IMR-90 (cell line): ENCODE data around the gene DNAJC11. TPM values are rescaled to one million over a fixed set of nuclear protein-coding genes. Genes with fewer than 3 reads are reported as not detected.
"Not testable (repeated sequence)": the region's sequence is repeated elsewhere in the genome, so short reads cannot be mapped to it uniquely, and the experiment has no call there.

ENCODE experiments used
- ATAC-seq: fragments of 200-7000 bp; cut with Tn5 transposase; 2 replicates; pipeline ENCODE4 v1.9.1; 2020; ENCODE audit warnings: low read depth, mild to moderate bottlenecking, moderate library complexity
- BruUV-seq: library from RNA; stranded (reverse); fragments of 400-500 nt; replicated peaks from 2 replicates; lab custom pipeline; 2021; lab: Mats Ljungman, UMichigan
- CTCF ChIA-PET: fragments of 300-600 bp; formaldehyde crosslinking; extraction: SDS; loops from one replicate; lab custom pipeline; 2021; ENCODE audit warnings: antibody characterized with exemption; lab: Yijun Ruan, JAX
- POLR2A ChIA-PET: fragments of 300-600 bp; sonication (Branson Sonifier 250); formaldehyde crosslinking; loops from one replicate; lab custom pipeline; 2022; ENCODE audit warnings: antibody characterized with exemption; ENCODE audit not compliant: unreplicated experiment; lab: Charles Lee
- DNase-seq: peaks from one replicate; pipeline ENCODE4 v3.0.0; 2013
- H2AFZ ChIP-seq: replicated peaks from 2 replicates; pipeline ENCODE3; 2013; ENCODE audit warnings: low read length, mild to moderate bottlenecking; ENCODE audit not compliant: poor library complexity
- H2AK5ac ChIP-seq: 2 replicates; pipeline ENCODE4 v1.6.1; 2013; ENCODE audit warnings: low read depth, low read length, inconsistent platforms
- H2AK9ac ChIP-seq: replicated peaks from 2 replicates; pipeline ENCODE3; 2013; ENCODE audit warnings: mild to moderate bottlenecking, low read depth, low read length, moderate library complexity; ENCODE audit not compliant: poor library complexity
- H2BK120ac ChIP-seq: 2 replicates; pipeline ENCODE4 v1.6.1; 2013; ENCODE audit warnings: low read depth, low read length, inconsistent platforms
- H2BK15ac ChIP-seq: 3 replicates; pipeline ENCODE4 v1.6.1; 2013; ENCODE audit warnings: low read depth, low read length, inconsistent platforms
- H2BK20ac ChIP-seq: 2 replicates; pipeline ENCODE4 v1.6.1; 2013; ENCODE audit warnings: low read depth, mild to moderate bottlenecking, inconsistent platforms, low read length, moderate library complexity
- H2BK5ac ChIP-seq: 2 replicates; pipeline ENCODE4 v1.6.1; 2013; ENCODE audit warnings: mild to moderate bottlenecking, low read depth, low read length, inconsistent platforms; ENCODE audit not compliant: poor library complexity, severe bottlenecking
- H3K14ac ChIP-seq: replicated peaks from 2 replicates; pipeline ENCODE4 v1.6.1; 2013; ENCODE audit warnings: low read depth, low read length, inconsistent platforms
- H3K18ac ChIP-seq: 2 replicates; pipeline ENCODE4 v1.6.1; 2013; ENCODE audit warnings: low read depth, low read length, control low read depth
- H3K23ac ChIP-seq: 2 replicates; pipeline ENCODE4 v1.6.1; 2013; ENCODE audit warnings: low read depth, low read length, inconsistent platforms
- H3K27ac ChIP-seq: 2 replicates; pipeline ENCODE4 v1.5.1; 2013; ENCODE audit warnings: mild to moderate bottlenecking, control low read depth, low read length; ENCODE audit not compliant: insufficient read depth
- H3K27me3 ChIP-seq: 2 replicates; pipeline ENCODE4 v1.6.1; 2013; ENCODE audit warnings: low read length; ENCODE audit not compliant: control insufficient read depth, insufficient read depth
- H3K36me3 ChIP-seq: 2 replicates; pipeline ENCODE4 v1.6.1; 2013; ENCODE audit warnings: low read length, mixed read lengths; ENCODE audit not compliant: control insufficient read depth, insufficient read depth
- H3K4ac ChIP-seq: 2 replicates; pipeline ENCODE4 v1.6.1; 2013; ENCODE audit warnings: low read depth, low read length, inconsistent platforms
- H3K4me1 ChIP-seq: 2 replicates; pipeline ENCODE4 v1.6.1; 2013; ENCODE audit warnings: low read length, mixed read lengths; ENCODE audit not compliant: control insufficient read depth, insufficient read depth
- H3K4me2 ChIP-seq: 2 replicates; pipeline ENCODE4 v1.6.1; 2013; ENCODE audit warnings: low read depth, mild to moderate bottlenecking, control low read depth, low read length, moderate library complexity
- H3K4me3 ChIP-seq: 2 replicates; pipeline ENCODE4 v1.5.1; 2013; ENCODE audit warnings: low read depth, mild to moderate bottlenecking, control low read depth, low read length, moderate library complexity; ENCODE audit not compliant: insufficient read depth
- H3K56ac ChIP-seq: 2 replicates; pipeline ENCODE4 v1.6.1; 2013; ENCODE audit warnings: low read length, inconsistent platforms; ENCODE audit not compliant: insufficient read depth; ENCODE audit errors: extremely low read depth
- H3K79me1 ChIP-seq, 2 experiments: 2 replicates each; pipeline ENCODE4 v1.6.1; 2013; ENCODE audit warnings: low read length in 2 of 2, inconsistent platforms in 1 of 2, low read depth in 1 of 2
- H3K9ac ChIP-seq: 2 replicates; pipeline ENCODE4 v1.6.1; 2013; ENCODE audit warnings: low read depth, low read length, control low read depth
- H3K9me1 ChIP-seq: 2 replicates; pipeline ENCODE4 v1.6.1; 2013; ENCODE audit warnings: low read length, inconsistent platforms; ENCODE audit not compliant: insufficient read depth
- H3K9me3 ChIP-seq: 2 replicates; pipeline ENCODE4 v1.6.1; 2013; ENCODE audit warnings: low read length; ENCODE audit not compliant: control insufficient read depth, insufficient read depth
- H4K20me1 ChIP-seq: 2 replicates; pipeline ENCODE4 v1.6.1; 2013; ENCODE audit warnings: low read length, inconsistent platforms; ENCODE audit not compliant: insufficient read depth
- H4K5ac ChIP-seq: 2 replicates; pipeline ENCODE4 v1.6.1; 2013; ENCODE audit warnings: mild to moderate bottlenecking, low read depth, low read length, control low read depth
- H4K8ac ChIP-seq, 2 experiments: 2 replicates each; pipeline ENCODE4 v1.6.1; 2013; ENCODE audit warnings: low read depth in 2 of 2, low read length in 2 of 2, control low read depth in 1 of 2, inconsistent platforms in 1 of 2
- H4K91ac ChIP-seq: 2 replicates; pipeline ENCODE4 v1.6.1; 2013; ENCODE audit warnings: low read depth, low read length, inconsistent platforms; ENCODE audit not compliant: insufficient read depth
- NFE2L2 ChIP-seq: fragments of 150-350 bp; IDR thresholded peaks from 2 replicates; pipeline ENCODE4 v1.6.1; 2016; ENCODE audit warnings: low read depth, mild to moderate bottlenecking, low read length
- WGBS, 2 experiments: methylation state at CpG; one replicate each; pipeline versions ENCODE4 v1.1.5 to v1.1.7; 2013; ENCODE audit warnings: missing lambda C conversion rate in 2 of 2; ENCODE audit not compliant: insufficient read length in 1 of 2; ENCODE audit errors: extremely low coverage in 2 of 2; 5-methylcytosine and 5-hydroxymethylcytosine counted together
- dilution Hi-C: fragments of 300-500 bp; cut with HindIII; formaldehyde crosslinking; loops from one replicate; pipeline ENCODE4 v1.14.3; 2018; ENCODE audit warnings: low sequenced_read_pairs; ENCODE audit not compliant: unreplicated experiment
- in situ Hi-C: fragments of 300-500 bp; cut with MboI; formaldehyde crosslinking; loops from 3 replicates; pipeline ENCODE4 v1.14.3; 2019; ENCODE audit warnings: low sequenced_read_pairs, inconsistent platforms, mixed read lengths
- intact Hi-C: fragments of 100-400 bp; cut with micrococcal nuclease; formaldehyde crosslinking; loops from 2 replicates; pipeline ENCODE4 v1.10.0; 2022
- polyA plus RNA-seq, 3 experiments: library from polyadenylated mRNA; depleted of rRNA; stranded (reverse); fragments of >200 nt; gene quantifications; 2 replicates each; pipeline ENCODE4 v1.2.3, GENCODE V29; 2012; ENCODE audit warnings: low replicate concordance in 1 of 3
- total RNA-seq: library from RNA; depleted of rRNA; stranded (reverse); fragments of >200 nt; gene quantifications from 2 replicates; pipeline ENCODE4 v1.2.3, GENCODE V29; 2012

DNAJC11 gene
- total and polyA plus RNA-seq, 2 of the 4 experiments (the other 2 are of a cell fraction) = 38.7 to 48.5 TPM

DNA sequence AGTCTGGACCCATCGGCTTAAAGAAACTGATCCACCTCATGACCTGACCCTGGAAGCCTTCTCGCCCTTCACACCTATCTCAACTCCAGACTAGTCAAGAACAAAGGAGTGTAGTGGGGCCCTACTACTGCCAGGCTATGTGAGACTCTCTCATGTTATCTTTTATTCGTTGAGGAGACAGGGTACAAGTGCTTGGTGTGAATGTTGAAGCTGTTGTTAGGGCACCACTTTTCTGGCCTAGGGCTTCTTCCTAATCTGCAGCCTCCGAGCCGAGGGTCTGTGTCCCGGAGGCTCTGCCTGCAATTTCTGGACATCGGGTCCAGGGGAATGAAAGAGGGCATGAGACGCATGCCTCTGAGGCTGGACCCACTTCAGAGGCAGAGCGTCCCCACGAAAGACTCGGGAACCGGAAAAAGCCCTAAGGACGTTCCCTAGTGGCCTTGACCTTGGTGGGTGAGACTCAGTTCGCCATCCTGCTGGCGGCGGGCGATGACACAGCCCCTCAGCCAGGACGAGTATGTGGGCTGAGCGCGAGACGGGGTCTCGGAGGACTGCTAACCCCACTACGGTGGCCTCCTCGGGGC, 671 bp downstream of the DNAJC11 start (continued):
- no peak for TF ChIP-seq NFE2L2

DNA sequence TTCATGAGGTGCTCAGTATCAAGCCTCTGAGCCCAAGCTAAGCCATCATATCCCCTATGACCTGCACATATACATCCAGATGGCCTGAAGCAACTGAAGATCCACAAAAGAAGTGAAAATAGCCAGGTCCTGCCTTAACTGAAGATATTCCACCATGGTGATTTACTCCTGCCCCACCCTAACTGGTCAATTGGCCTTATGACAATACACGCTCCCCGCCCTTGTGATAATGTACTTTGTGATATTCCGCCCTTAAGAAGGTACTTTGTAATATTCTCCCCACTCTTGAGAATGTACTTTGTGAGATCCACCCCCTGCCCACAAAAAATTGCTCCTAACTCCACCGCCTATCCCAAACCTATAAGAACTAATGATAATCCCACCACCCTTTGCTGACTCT, 1.7 kb downstream of the DNAJC11 start:
- BruUV-seq = TSS peak; percentile 35
- intact Hi-C loops (loop anchor here (10.0 kb wide), 1 partner anchor 945 kb away; no protein-coding TSS in a partner anchor), in situ Hi-C loops (loop anchor here (25.0 kb wide), 1 partner anchor 512 kb away; no protein-coding TSS in a partner anchor)
- H3K27ac ChIP-seq, H3K14ac ChIP-seq, H4K20me1 ChIP-seq, H3K36me3 ChIP-seq, H3K9ac ChIP-seq, H3K4me3 ChIP-seq, H2AK9ac ChIP-seq, H4K8ac ChIP-seq, H3K4ac ChIP-seq, H2AK5ac ChIP-seq, H3K27me3 ChIP-seq, H3K18ac ChIP-seq, H4K5ac ChIP-seq, H3K4me2 ChIP-seq, H3K56ac ChIP-seq, ATAC-seq, dilution Hi-C loops, CTCF ChIA-PET, H2BK5ac ChIP-seq, H3K23ac ChIP-seq, H2BK120ac ChIP-seq, DNase-seq, H2AFZ ChIP-seq, H3K9me1 ChIP-seq, H4K91ac ChIP-seq, H3K4me1 ChIP-seq, H3K9me3 ChIP-seq, H2BK20ac ChIP-seq, POLR2A ChIA-PET, H2BK15ac ChIP-seq: not testable (repeated sequence)
- WGBS, 2 experiments = no CpG with 5 or more reads among the region's 4 CpGs
- peaks cover 16 to 40% of the 10 kb centered on the region in 2 experiments; a peak in 3 of 4 replicates for H3K79me1 ChIP-seq
